ENCODE results near the gene TSHZ2. TPM values are rescaled to one million over a fixed set of nuclear protein-coding genes. Genes with fewer than 3 reads are reported as not detected.

Gene TSHZ2
- total and polyA plus RNA-seq, 9 of the 15 experiments (the other 6 are each of a cell fraction or from before 2014, with no cell fraction given), result 0.03 to 0.20 (median 0.05) TPM; not detected in 4

DNA sequence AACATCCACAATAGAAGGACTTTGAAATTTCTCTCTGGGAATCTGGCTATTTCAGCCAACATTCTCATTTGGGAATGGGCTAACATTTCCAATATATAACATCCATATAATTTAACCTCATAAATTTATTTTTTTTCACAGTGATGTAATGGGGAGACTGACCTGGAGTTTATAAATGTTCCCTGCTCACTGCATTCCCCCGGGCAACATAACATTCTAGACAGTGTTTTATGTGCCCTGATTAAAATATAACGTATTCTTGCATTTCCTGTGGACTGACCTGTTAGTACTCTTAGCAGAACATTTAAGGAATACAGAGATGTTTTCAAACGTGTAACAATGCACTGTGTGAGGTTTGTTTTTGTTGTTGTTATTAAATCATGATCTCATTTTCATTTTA, 20.9 kb downstream of the TSHZ2 start:
- H3K9ac ChIP-seq (ENCODE audit: insufficient read depth in 1 of 2, low read depth in 2 of 2, low read length in 2 of 2), result no peak overlapping the region
- no TSS peak for BruUV-seq (replicated peaks)

More for the DNA sequence above, 20.9 kb downstream of the TSHZ2 start:
- H2AFZ ChIP-seq (ENCODE audit: low read depth, low read length), result no peak overlapping the region
- CTCF ChIA-PET (ENCODE audit: low intra/inter-chr PET ratio), result no interaction called here
- H3K27ac ChIP-seq (ENCODE audit: extremely low read depth, low read depth, low read length), result no peak overlapping the region
- no peaks in the 10 kb centered on the region for H3K9me1 ChIP-seq (ENCODE audit: control insufficient read depth, insufficient read depth, low read length)
- no peaks in the 10 kb centered on the region; a peak in 1 of 5 replicates for H3K27me3 ChIP-seq (ENCODE audit: control insufficient read depth in 2 of 2, insufficient read depth in 2 of 2, low read length in 2 of 2)
- H3K9me3 ChIP-seq (replicated peaks; ENCODE audit: control insufficient read depth, insufficient read depth, low read depth, low read length), result no peaks in the 10 kb centered on the region
- 0% methylated on average over 3 of the region's 3 CpGs for whole genome bisulfite sequencing (ENCODE audit: insufficient coverage, low coverage, missing lambda C conversion rate)
- no peak for FAIRE-seq
- no peaks in the 10 kb centered on the region for H3K36me3 ChIP-seq (ENCODE audit: control insufficient read depth, insufficient read depth, low read length)
- H4K20me1 ChIP-seq (replicated peaks; ENCODE audit: control insufficient read depth, insufficient read depth, low read length), result no peaks in the 10 kb centered on the region
- intact Hi-C loops (cut with micrococcal nuclease) (no loop called here), in situ Hi-C loops (cut with MboI) (no loop called here)
- no peaks in the 10 kb centered on the region for H3K79me2 ChIP-seq (ENCODE audit: control insufficient read depth, insufficient read depth, low read length)
- no peak for DNase-seq (ENCODE audit: extremely low read depth in 1 of 4, low spot score in 3 of 4)
- no peak overlapping the region for H3K4me2 ChIP-seq (ENCODE audit: insufficient read depth, low read length)
- no peak for ATAC-seq
- H3K4me1 ChIP-seq (replicated peaks in 1 of 2; ENCODE audit: control insufficient read depth in 2 of 2, insufficient read depth in 2 of 2, low read length in 2 of 2), result no peaks in the 10 kb centered on the region
- TF ChIP-seq HDAC6 (IDR thresholded peaks at IDR 0.05; ENCODE audit: low read depth, low read length) (no peak), ETS2 (tag; IDR thresholded peaks at IDR 0.05; ENCODE audit: borderline replicate concordance, poor library complexity, severe bottlenecking) (no peak), NCOA4 (IDR thresholded peaks at IDR 0.05; ENCODE audit: partially characterized antibody) (no peak), POLR2AphosphoS2 (IDR thresholded peaks at IDR 0.05; ENCODE audit: low read length) (no peak), CC2D1A (IDR thresholded peaks at IDR 0.05) (no peak), IFI16 (CRISPR knock-in tag; IDR thresholded peaks at IDR 0.05) (no peak)
- TF ChIP-seq, protein P1, sequence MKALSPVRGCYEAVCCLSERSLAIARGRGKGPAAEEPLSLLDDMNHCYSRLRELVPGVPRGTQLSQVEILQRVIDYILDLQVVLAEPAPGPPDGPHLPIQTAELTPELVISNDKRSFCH (CRISPR knock-in tag; IDR thresholded peaks at IDR 0.05), result no peak
- TF ChIP-seq, protein P1 (tag; IDR thresholded peaks at IDR 0.05), result no peak
- TF ChIP-seq, protein P2, sequence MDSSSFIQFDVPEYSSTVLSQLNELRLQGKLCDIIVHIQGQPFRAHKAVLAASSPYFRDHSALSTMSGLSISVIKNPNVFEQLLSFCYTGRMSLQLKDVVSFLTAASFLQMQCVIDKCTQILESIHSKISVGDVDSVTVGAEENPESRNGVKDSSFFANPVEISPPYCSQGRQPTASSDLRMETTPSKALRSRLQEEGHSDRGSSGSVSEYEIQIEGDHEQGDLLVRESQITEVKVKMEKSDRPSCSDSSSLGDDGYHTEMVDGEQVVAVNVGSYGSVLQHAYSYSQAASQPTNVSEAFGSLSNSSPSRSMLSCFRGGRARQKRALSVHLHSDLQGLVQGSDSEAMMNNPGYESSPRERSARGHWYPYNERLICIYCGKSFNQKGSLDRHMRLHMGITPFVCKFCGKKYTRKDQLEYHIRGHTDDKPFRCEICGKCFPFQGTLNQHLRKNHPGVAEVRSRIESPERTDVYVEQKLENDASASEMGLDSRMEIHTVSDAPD (CRISPR knock-in tag; IDR thresholded peaks at IDR 0.05), result no peak
- POLR2A ChIA-PET, result no interaction called here
- H3K4me3 ChIP-seq, result no peak overlapping the region
